HK-2 (cell line): ENCODE results near the gene BRMS1.
A peak's percentile ranks its signal among the peaks of the same experiment; 100 is the strongest.
"Not testable (repeated sequence)": the region's sequence is repeated elsewhere in the genome, so short reads cannot be mapped to it uniquely, and the experiment has no call there.

Source experiments
- DNase-seq: peaks from one replicate; pipeline ENCODE4 v3.0.0-alpha.2; 2018; ENCODE audit not compliant: unreplicated experiment

BRMS1 gene, protein sequence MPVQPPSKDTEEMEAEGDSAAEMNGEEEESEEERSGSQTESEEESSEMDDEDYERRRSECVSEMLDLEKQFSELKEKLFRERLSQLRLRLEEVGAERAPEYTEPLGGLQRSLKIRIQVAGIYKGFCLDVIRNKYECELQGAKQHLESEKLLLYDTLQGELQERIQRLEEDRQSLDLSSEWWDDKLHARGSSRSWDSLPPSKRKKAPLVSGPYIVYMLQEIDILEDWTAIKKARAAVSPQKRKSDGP

DNA sequence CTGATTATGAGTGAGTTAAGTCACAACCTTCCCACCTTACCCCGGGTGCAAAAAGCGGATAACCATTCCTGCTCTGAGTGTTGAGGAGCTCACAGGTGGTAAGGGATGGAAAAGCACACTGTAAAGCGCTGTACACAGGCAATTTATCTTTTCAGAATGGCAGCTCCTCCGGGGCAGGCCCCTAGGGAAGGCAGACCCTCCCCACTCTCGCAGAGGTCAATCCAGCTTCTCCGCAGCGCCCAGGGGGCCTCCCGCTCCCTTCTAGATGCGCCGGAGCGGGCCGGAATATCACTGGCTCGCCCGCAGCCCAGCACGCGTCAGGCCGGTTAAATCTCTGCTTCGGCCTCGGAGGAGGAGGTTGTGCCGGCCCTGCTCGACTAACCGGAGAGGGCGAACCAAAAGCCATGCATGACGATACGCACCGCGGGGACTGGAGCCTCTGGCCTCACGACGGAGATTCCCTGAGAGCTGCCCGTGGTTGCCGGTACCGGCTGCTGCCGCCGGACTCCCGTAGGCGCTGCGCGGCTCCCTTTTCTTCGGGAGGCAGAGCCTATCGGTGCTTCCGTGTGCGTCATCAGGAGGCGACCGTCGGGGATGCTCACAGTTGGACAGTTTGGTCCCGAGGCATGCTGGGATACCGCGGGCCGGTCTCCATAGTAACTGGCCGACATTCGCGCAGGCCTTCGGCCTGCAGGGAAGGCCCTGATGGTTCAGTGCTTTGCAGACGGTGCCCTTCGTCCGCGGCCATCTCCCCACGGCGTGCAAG lies at the start of gene BRMS1:
TSS of gene BRMS1 (minus strand) at position 555 of the 766 bp plus-strand sequence. CDS start 2,870 bp downstream, outside the sequence.
- DNase-seq = peak; percentile 86

DNA sequence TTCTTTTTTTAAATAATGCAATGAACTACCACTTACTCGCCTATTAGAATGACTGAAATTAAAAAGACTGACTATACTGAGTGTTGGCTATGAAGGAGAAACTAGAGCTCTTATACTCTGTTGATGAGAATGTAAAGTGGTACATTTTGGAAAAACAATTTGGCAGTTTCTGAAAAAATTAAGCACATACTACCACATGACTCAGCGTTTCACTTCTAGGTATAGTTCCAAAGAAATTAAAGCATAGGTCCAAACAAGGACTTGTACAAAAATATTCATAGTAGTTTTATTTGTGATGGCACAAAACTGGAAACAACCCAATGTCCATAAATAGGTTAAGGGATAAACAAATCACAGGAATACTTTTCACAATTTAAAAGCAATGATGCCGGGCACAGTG lies 49.0 kb upstream of the BRMS1 start:
- no peak for DNase-seq

DNA sequence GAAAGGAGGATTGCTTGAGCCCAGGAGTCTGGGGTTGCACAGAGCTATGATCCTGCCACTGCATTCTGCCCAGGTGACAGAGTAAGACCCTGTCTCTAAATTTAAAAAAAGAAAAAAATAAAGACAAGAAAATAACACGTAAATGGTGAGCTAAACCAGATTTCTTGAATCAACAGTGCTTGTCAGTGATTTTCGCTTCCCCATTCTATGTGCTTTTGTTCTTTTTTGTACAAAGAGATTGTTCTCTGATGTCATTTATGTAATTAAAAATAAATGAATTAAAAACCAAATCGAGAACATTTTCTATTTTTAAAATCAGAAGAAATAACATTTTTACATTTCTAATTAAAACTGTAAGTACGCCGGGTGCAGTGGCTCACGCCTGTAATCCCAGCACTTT lies 46.4 kb upstream of the BRMS1 start:
- DNase-seq = no peak

DNA sequence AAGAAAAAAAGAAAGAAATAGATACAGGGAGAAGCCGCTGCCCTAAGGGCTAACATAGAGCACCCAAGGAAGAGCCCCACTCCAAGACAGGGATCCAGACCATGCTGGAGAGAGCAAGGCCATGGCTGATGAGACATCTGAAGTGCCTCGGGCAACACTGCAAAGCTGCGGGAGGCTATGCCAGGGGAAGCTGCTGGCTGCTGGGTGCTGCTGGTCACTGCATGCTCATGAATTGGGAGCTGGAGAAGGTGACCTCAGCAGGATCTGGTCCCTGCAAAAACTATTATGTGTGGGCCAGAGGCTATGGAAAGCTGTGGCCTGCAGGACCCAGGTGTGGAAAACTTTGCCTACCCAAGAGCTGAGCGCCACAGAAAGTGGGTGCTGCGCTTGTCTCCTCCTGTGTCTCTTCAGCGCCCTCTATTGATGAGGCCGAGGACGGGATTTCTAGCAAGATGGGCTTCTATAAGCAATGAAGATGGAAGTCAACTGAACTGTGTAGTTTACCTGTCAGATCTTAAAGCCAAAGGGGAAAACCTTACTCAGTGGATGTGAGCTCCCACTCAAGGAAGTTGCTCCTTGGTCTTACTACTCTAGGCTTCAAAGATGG lies 44.0 kb upstream of the BRMS1 start:
- peak; percentile 38 for DNase-seq

DNA sequence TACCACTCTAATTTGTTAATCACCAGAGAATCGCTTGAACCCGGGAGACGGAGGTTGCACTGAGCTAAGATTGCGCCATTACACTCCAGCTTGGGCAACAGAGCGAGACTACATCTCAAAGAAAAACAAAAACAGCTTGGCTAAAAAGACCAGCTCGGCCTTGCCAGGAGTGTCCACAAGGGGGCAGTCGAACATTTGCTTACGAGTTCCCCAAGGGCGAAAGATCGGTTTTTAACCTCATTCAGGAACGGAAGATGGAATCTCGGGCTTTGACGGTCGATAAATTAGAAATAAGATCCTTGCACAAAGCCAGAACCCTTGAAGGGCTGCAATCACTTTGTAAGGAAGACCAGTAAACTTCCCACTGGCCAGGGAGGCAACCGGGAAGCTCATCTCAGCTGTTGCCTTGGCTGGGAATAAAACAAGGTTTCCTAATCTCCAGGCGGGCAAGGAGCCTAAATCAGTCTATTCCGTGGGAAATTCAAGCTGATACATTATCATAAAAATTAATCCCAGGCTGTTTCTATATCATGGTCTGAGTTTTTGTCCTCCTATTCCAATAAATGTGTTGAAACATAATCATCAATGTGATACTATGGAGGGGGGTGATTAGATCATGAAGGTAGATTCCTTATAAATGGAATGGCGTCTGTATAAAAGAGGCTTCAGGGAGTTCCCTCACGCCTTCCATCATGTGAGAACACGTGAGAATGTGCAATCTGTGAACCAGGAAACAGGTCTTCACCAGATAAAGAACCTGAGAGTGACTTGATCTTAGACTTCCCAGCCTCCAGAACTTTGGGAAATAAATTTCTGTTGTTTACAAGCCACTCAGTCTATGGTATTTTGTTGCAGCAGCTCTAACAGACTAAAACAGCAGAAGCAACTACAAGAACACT lies 41.5 kb upstream of the BRMS1 start:
- peak; percentile 55 for DNase-seq

DNA sequence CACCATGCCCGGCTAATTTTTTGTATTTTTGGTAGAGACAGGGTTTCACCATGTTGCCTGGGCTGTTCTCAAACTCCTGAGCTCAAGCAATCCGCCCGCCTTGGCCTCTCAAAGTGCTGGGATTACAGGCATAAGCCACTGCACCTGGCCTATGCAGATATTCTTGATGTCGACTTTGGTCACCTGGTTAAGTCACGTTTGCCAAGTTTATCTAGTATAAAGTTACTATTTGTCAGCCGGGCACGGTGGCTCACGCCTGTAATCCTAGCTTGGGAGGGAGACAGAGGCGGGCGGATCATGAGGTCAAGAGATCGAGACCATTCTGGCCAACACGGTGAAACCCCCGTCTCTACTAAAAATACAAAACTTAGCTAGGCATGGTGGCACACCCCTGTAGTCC lies 39.4 kb upstream of the BRMS1 start:
- DNase-seq = not testable (repeated sequence)

DNA sequence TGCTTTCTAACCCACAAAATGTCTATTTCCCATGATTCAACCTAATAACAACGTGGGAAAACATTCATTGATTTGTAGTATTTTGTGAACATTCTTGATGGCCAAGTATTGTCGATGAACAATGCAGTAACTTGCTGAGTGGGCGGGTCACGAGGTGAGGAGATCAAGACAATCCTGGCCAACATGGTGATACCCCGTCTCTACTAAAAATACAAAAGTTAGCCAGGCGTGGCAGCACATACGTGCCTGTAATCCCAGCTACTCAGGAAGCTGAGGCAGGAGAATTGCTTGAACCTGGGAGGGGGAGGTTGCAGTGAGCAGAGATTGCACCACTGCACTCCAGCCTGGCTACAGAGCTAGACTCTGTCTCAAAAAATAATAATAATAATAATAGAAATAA lies 35.4 kb upstream of the BRMS1 start:
- DNase-seq = peak; percentile 28

DNA sequence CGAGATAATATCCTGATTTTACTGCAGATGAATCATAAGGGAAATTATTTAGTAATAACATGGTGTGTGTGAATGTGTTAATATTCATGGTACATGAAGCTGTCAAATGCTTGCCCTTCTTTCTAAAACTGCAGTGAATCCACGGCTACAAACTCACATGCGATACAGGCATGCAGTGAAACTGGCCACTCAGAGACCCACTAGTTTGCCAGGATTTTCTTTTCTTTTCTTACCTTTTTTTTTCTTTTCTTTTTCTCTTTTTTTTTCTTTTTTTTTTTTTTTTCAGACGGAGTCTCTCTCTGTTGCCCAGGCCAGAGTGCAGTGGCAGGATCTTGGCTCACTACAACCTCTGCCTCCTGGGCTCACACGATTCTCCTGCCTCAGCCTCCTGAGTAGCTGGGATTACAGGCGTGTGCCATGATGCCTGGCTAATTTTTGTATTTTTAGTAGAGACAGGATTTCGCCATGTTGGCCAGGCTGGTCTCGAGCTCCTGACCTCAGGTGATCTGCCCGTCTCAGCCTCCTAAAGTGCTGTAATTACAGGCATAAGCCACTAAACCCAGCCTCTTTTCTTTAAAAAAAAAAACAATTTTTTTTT lies 28.9 kb upstream of the BRMS1 start:
- DNase-seq = not testable (repeated sequence)

DNA sequence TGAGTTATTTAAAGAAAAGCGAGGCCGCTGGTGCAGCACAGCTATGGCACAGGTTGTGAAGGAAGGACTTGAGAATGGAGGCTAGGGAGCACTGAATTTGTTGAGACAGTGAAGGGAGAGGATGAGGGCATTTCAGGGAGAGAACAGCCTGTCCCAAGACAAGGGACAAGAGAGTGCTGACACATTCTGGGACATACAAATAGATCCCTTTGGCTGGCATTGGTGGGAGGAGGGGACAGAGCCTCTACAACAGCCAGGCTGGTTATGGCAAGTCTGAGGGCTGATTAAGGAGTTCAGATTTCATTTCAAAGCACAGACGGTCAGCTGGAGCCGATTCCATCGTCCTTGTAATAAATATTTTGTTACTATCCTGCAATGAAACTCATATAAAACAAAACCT lies 28.4 kb upstream of the BRMS1 start:
- no peak for DNase-seq

DNA sequence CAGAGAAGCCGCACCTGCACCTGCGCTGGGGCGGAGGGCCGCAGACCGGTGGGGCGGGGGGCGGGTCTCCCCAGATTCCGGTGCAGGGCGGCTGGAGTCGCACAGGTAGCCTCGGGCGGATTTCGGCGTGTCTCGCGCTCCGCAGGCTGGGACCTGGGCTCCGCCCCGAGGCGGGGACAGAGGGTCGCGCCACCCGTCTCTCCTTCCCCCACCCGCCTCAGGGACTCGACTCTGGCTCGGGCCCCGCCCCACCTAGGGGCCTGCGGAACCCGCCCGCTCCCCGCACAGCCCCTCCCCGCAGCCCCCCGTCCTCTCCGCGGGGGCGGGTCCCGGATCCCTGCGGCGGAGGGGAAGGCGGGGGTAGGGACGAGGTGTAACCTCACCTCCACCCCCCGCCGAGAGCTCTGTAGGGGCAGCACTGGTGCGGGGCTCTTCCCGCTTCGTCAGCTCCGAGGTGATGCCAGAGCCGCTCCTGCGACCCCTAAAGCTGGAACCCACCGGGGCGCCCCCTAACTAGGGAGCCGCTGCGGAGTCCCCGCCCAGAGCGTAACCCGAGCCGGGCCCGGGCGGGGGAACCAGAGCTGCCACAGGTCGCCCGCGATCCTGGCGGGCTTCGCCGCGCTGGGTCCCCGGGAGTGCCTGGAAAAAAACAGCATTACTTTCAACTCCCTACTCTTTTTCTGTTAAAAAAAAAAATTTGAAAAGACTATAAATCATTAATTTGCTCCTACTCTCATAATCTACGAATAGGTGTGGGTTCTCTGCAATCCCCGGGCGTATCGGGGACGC lies 26.9 kb upstream of the BRMS1 start, which contains the start of gene SLC29A2:
TSS of gene SLC29A2 (minus strand) at position 134 of the 789 bp plus-strand sequence. CDS start 169 bp downstream, outside the sequence.
- no peak for DNase-seq

DNA sequence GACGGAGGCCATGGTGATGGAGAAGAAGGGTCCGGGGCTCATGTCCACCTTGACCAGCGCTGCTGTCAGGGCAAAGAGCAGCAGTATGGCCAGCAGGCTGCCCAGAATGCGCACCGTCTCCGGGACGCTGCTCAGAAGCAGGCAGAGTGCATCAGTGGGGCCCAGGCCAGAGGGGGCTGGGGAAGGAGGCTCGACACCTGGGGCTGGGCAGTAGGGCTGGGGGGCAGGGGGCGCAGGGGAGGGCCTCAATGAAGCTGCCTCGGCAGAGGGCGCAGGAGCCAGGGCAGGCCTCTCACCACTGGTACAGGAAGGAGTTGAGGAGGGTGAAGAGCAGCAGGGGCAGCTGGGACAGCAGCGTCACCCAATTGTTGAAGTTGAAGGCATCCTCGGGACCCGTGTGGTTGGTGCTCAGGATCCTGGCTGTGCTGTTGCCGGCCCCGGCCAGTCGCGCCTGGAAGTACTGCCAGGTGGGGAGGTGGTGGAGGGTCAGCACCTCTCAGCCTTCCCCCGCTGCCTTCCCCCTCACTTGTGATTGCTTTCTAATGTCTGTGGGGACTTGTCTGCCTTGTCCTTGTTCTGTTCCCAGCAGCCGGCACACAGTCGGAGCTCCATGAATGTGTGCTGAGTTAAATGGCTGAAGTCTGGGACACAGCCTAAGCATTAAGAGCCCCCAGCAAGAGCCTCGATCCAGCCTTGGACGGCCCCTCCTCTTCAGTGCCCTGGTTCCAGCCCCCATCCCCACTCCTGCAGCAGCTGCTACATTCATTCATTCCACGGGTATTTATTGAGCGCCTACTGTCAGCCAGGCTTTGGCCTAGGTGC lies 24.4 kb upstream of the BRMS1 start:
- no peak for DNase-seq

DNA sequence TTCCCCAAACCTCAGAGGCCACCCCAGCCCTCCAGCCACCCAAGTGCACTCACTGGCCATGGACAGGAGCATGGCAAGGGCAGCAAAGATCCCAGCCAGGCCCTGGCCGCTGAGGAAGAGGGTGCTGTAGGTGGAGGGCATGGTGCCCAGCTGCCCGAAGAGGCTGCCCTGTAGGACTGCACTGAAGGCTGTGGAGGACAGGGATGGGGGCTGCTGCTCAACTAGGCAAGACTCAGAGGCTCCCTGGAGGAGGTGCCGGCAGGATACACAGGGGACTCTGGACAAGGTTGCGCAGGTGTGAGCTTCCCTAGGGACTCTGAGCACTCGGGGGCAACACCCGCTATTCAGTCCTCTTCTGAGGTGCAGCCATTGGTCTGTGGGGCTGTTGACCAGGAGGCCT lies 23.6 kb upstream of the BRMS1 start:
- no peak for DNase-seq

DNA sequence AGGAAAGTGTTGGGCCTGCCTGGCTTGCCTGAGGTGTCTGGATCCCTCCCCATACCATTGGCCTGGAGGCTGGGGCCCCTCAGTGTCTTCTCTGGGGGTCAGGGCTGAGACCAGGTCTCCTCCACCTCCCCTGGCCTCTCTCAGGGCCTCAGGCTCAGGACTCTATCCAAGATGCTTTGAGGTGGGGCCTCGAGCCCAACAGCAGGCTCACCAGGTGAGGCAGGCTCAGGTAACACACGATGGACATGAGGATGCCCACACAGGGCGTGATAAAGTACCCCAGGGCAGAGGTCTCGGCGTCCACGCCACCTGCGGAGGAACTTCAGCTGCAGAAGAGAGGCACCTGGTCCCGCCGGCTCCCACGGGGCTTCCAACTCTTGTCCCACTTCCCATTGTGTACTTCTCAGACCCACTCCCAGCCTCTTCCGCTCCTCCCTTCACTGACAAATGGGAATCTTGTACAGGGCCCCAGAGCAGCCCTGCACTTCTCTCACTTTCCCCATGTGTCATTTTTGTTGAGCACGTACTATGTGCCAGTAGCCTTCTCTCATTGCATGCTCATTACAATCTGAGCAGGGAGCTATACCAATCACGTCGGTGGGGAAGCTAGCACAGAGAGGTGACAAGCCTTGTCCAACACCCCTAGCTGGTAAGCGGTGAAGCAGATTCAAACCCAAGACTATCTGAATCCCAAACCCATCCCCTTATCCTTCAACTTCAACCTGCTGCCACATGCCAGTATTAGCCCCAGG lies 22.8 kb upstream of the BRMS1 start:
- no peak for DNase-seq

DNA sequence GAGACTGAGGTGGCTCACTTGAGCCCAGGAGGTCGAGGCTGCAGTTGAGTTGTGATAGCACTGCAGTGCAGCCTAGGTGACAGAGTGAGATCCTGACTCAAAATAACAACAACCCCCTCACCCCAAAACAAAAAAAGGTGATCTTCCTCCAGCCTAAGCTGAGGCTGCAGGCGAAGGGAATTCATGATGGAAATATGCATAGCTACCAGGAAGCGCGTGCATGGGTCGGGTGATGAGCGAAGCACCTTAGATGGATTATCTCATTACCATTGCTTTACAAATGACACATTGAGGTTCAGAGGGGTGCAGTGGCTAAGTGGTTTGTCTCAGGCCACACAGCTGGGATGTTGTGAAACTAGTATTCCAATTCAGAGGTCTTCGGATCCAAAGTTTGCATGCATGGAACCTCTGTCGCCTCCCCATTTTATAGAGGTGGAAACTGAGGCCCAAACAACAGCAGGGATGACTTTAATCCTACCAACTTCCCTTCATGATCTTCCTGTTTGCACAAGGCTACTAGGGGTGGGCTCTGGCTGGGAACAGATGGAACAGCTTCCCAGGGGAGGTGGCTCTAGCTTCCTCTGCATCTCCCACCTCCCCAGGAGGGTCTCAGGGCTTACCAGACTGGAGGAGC lies 22.1 kb upstream of the BRMS1 start:
- no peak for DNase-seq

DNA sequence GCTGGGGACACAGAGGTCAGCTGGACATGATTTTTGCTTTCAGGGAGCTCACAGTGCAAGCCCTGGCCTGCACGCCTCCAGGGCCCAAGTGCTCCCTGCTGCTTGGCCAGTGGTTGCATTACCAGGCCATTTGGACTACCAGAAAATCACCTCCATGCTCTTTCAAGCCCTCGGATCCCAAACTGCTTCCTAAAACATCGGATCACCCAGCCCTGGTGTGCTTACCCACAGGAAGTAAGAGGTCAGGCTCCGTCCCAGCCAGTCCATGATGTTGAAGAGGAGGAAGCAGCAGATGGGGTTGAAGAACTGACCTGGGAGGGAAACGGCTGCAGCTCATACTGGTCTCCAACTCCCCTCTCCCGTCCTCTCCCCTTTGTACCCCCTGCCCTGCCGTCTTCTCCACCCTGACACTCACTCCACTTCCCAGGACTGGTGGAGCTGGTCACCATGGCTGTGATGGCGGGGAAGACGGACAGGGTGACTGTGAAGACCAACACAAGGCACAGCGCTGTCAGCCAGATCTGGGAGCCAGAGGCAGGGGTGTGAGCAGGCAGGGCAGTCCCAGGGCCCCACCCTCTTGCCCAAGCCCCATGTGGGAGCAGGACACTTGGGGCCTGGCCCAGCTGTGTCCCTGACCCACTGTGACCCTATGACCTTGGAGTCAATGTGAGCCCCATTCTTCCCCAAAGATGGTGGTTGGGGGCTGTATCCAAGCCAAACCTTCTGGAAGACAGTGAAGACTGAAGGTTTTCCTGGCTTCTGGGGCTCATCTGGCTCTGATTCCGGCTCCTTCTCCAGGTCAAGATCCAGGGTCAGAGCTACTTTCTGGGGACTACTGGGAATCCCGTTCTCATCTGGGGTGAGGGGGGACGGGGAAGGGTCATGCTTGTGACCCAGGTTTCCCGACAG lies 21.1 kb upstream of the BRMS1 start:
- DNase-seq = no peak

DNA sequence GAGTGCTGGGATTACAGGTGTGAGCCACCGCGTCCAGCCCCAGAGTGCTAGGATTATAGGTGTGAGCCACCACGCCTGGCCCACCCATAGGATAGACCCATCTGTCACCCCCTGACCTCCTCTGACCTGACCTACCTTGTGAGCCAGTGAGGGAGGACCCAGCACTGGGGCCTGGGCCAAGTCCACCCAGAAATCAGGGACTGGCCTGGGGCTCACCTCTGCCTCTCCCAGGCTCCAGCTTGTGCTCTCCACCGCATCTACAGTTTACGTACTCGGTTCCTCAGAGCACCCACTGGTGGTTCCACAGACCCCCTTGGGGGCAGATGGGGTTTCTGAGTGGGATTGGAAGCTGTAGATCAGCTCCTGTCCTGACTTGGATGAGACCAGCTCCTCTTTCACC lies 20.3 kb upstream of the BRMS1 start:
- no peak for DNase-seq

DNA sequence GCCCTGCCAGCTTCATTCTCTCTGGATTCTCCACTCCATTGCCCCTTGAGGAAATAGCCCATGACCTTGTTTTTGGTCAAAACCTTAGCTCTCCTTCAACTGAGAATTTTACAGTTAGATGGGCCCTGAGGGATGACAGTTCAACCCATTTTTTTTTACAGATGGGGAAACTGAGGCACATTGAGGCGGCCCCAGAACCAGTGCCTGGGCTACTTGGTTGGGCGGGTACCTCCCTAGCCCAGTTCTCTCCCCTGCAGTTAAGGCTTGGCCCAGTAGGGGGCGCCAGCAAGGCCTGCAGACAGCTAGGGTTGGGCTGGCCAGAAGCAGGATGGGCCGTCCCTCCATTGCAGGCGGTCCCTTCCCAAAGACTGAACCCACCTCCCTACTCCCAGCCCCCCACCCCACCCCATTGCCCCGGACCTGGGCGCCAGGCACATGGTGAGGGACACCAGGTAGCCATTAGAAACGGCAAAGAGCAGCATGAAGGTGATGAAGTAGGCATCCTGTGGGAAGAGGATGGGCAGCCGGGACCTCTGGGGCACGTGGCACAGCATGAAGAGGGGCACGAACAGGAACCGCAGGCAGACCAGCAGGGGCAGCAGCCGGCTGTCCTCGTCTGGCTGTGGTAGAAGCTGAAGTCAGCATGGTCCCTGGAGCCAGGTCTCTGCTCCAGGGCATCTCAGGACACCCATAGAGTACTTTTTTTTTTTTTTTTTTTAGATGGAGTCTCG lies 19.1 kb upstream of the BRMS1 start:
- DNase-seq = peak; percentile 52
